22Rv1 (cell line): Measurements from ENCODE around the gene MAGI2.

Experiments used
- ZFX ChIP-seq: fragments of 450-650 bp; IDR thresholded peaks from 2 replicates; pipeline ENCODE4 v1.6.1; 2017; ENCODE audit warnings: antibody characterized with exemption, borderline replicate concordance
- TF ChIP-seq, protein P1 (sequence below): fragments of 450-650 bp; IDR thresholded peaks from 2 replicates; pipeline ENCODE4 v1.5.1; 2017; ENCODE audit warnings: mild to moderate bottlenecking

DNA sequence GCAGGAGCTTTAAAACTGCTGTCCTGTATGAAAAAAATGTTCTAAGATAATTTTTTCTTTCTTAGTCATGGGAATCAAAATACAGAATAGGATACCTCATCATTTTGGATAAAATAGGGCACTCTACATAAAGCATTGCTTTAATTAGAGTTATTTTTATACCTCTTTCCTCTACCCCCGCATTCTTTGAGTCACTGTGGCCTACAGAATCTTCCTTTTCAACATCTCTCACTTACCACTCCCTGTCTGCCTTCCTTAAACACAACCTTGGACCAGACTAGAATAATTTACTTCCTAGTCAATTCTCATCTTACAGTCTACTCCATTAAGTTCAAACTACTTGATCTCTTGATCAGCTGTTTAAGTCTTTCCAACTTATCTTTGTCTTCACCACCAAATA, 1192.6 kb downstream of the MAGI2 start:
- TF ChIP-seq, protein P1, sequence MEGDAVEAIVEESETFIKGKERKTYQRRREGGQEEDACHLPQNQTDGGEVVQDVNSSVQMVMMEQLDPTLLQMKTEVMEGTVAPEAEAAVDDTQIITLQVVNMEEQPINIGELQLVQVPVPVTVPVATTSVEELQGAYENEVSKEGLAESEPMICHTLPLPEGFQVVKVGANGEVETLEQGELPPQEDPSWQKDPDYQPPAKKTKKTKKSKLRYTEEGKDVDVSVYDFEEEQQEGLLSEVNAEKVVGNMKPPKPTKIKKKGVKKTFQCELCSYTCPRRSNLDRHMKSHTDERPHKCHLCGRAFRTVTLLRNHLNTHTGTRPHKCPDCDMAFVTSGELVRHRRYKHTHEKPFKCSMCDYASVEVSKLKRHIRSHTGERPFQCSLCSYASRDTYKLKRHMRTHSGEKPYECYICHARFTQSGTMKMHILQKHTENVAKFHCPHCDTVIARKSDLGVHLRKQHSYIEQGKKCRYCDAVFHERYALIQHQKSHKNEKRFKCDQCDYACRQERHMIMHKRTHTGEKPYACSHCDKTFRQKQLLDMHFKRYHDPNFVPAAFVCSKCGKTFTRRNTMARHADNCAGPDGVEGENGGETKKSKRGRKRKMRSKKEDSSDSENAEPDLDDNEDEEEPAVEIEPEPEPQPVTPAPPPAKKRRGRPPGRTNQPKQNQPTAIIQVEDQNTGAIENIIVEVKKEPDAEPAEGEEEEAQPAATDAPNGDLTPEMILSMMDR, result no peak
- TF ChIP-seq ZFX, result no peak
